RKO (cell line): ENCODE results near the gene NGDN.
"Not testable (repeated sequence)": the region's sequence is repeated elsewhere in the genome, so short reads cannot be mapped to it uniquely, and the experiment has no call there.

Experiments
- DNase-seq: peaks from one replicate; pipeline ENCODE4 v3.0.0-alpha.2; 2016; ENCODE audit warnings: low spot score

NGDN gene

GRCh38 chr14:23469127-23469905 is at the start of gene NGDN:
TSS of gene NGDN (plus strand) at chr14:23469703. CDS start at chr14:23469716, 13 bp downstream.
- peak; percentile 100 for DNase-seq

- no peak for DNase-seq
Measured at GRCh38 chr14:23421594-23421993, 47.9 kb upstream of the NGDN start.

- no peak for DNase-seq
Measured at GRCh38 chr14:23423657-23424056, 45.8 kb upstream of the NGDN start.

- DNase-seq, result no peak
Measured at GRCh38 chr14:23425169-23425568, 44.3 kb upstream of the NGDN start.

- DNase-seq, result not testable (repeated sequence)
Measured at GRCh38 chr14:23425798-23426197, 43.7 kb upstream of the NGDN start.

- DNase-seq, result no peak
Measured at GRCh38 chr14:23428686-23429495, 40.6 kb upstream of the NGDN start.

- DNase-seq, result no peak
Measured at GRCh38 chr14:23430016-23430722, 39.3 kb upstream of the NGDN start.

GRCh38 chr14:23430723-23431085 is 38.8 kb upstream of the NGDN start:
- DNase-seq, result peak; percentile 15

- DNase-seq, result no peak
Measured at GRCh38 chr14:23431486-23431885, 38.0 kb upstream of the NGDN start.

- no peak for DNase-seq
Measured at GRCh38 chr14:23432102-23432925, 37.2 kb upstream of the NGDN start.

GRCh38 chr14:23432946-23433345 is 36.6 kb upstream of the NGDN start:
- no peak for DNase-seq

GRCh38 chr14:23433457-23433856 is 36.0 kb upstream of the NGDN start:
- DNase-seq, result no peak

GRCh38 chr14:23434488-23435222 is 34.8 kb upstream of the NGDN start:
- no peak for DNase-seq

GRCh38 chr14:23435543-23436326 is 33.8 kb upstream of the NGDN start, which contains the start of gene MYH7:
TSS of gene MYH7 (minus strand) at chr14:23435660. CDS start at chr14:23433732, 1,928 bp downstream.
- no peak for DNase-seq

- no peak for DNase-seq
Measured at GRCh38 chr14:23436327-23437132, 33.0 kb upstream of the NGDN start.

- DNase-seq, result no peak
Measured at GRCh38 chr14:23437133-23438100, 32.1 kb upstream of the NGDN start.

GRCh38 chr14:23438101-23438971 is 31.2 kb upstream of the NGDN start:
- no peak for DNase-seq
